IMR-90 (cell line): ENCODE results near the gene ARHGAP15. TPM values are rescaled to one million over a fixed set of nuclear protein-coding genes. Genes with fewer than 3 reads are reported as not detected.
A peak's percentile ranks its signal among the peaks of the same experiment; 100 is the strongest.

Source experiments
- ATAC-seq: fragments of 200-7000 bp; cut with Tn5 transposase; 2 replicates; pipeline ENCODE4 v1.9.1; 2020; ENCODE audit warnings: low read depth, mild to moderate bottlenecking, moderate library complexity
- BruUV-seq: library from RNA; stranded (reverse); fragments of 400-500 nt; replicated peaks from 2 replicates; lab custom pipeline; 2021; lab: Mats Ljungman, UMichigan
- CTCF ChIA-PET: fragments of 300-600 bp; formaldehyde crosslinking; extraction: SDS; loops from one replicate; lab custom pipeline; 2021; ENCODE audit warnings: antibody characterized with exemption; lab: Yijun Ruan, JAX
- POLR2A ChIA-PET: fragments of 300-600 bp; sonication (Branson Sonifier 250); formaldehyde crosslinking; loops from one replicate; lab custom pipeline; 2022; ENCODE audit warnings: antibody characterized with exemption; ENCODE audit not compliant: unreplicated experiment; lab: Charles Lee
- DNase-seq: peaks from one replicate; pipeline ENCODE4 v3.0.0; 2013
- H2AFZ ChIP-seq: replicated peaks from 2 replicates; pipeline ENCODE3; 2013; ENCODE audit warnings: low read length, mild to moderate bottlenecking; ENCODE audit not compliant: poor library complexity
- H2AK5ac ChIP-seq: 2 replicates; pipeline ENCODE4 v1.6.1; 2013; ENCODE audit warnings: low read depth, low read length, inconsistent platforms
- H2AK9ac ChIP-seq: replicated peaks from 2 replicates; pipeline ENCODE3; 2013; ENCODE audit warnings: mild to moderate bottlenecking, low read depth, low read length, moderate library complexity; ENCODE audit not compliant: poor library complexity
- H2BK120ac ChIP-seq: 2 replicates; pipeline ENCODE4 v1.6.1; 2013; ENCODE audit warnings: low read depth, low read length, inconsistent platforms
- H2BK15ac ChIP-seq: 3 replicates; pipeline ENCODE4 v1.6.1; 2013; ENCODE audit warnings: low read depth, low read length, inconsistent platforms
- H2BK20ac ChIP-seq: 2 replicates; pipeline ENCODE4 v1.6.1; 2013; ENCODE audit warnings: low read depth, mild to moderate bottlenecking, inconsistent platforms, low read length, moderate library complexity
- H2BK5ac ChIP-seq: 2 replicates; pipeline ENCODE4 v1.6.1; 2013; ENCODE audit warnings: mild to moderate bottlenecking, low read depth, low read length, inconsistent platforms; ENCODE audit not compliant: poor library complexity, severe bottlenecking
- H3K14ac ChIP-seq: replicated peaks from 2 replicates; pipeline ENCODE4 v1.6.1; 2013; ENCODE audit warnings: low read depth, low read length, inconsistent platforms
- H3K18ac ChIP-seq: 2 replicates; pipeline ENCODE4 v1.6.1; 2013; ENCODE audit warnings: low read depth, low read length, control low read depth
- H3K23ac ChIP-seq: 2 replicates; pipeline ENCODE4 v1.6.1; 2013; ENCODE audit warnings: low read depth, low read length, inconsistent platforms
- H3K27ac ChIP-seq: 2 replicates; pipeline ENCODE4 v1.5.1; 2013; ENCODE audit warnings: mild to moderate bottlenecking, control low read depth, low read length; ENCODE audit not compliant: insufficient read depth
- H3K27me3 ChIP-seq: 2 replicates; pipeline ENCODE4 v1.6.1; 2013; ENCODE audit warnings: low read length; ENCODE audit not compliant: control insufficient read depth, insufficient read depth
- H3K36me3 ChIP-seq: 2 replicates; pipeline ENCODE4 v1.6.1; 2013; ENCODE audit warnings: low read length, mixed read lengths; ENCODE audit not compliant: control insufficient read depth, insufficient read depth
- H3K4ac ChIP-seq: 2 replicates; pipeline ENCODE4 v1.6.1; 2013; ENCODE audit warnings: low read depth, low read length, inconsistent platforms
- H3K4me1 ChIP-seq: 2 replicates; pipeline ENCODE4 v1.6.1; 2013; ENCODE audit warnings: low read length, mixed read lengths; ENCODE audit not compliant: control insufficient read depth, insufficient read depth
- H3K4me2 ChIP-seq: 2 replicates; pipeline ENCODE4 v1.6.1; 2013; ENCODE audit warnings: low read depth, mild to moderate bottlenecking, control low read depth, low read length, moderate library complexity
- H3K4me3 ChIP-seq: 2 replicates; pipeline ENCODE4 v1.5.1; 2013; ENCODE audit warnings: low read depth, mild to moderate bottlenecking, control low read depth, low read length, moderate library complexity; ENCODE audit not compliant: insufficient read depth
- H3K56ac ChIP-seq: 2 replicates; pipeline ENCODE4 v1.6.1; 2013; ENCODE audit warnings: low read length, inconsistent platforms; ENCODE audit not compliant: insufficient read depth; ENCODE audit errors: extremely low read depth
- H3K79me1 ChIP-seq, 2 experiments: 2 replicates each; pipeline ENCODE4 v1.6.1; 2013; ENCODE audit warnings: low read length in 2 of 2, inconsistent platforms in 1 of 2, low read depth in 1 of 2
- H3K9ac ChIP-seq: 2 replicates; pipeline ENCODE4 v1.6.1; 2013; ENCODE audit warnings: low read depth, low read length, control low read depth
- H3K9me1 ChIP-seq: 2 replicates; pipeline ENCODE4 v1.6.1; 2013; ENCODE audit warnings: low read length, inconsistent platforms; ENCODE audit not compliant: insufficient read depth
- H3K9me3 ChIP-seq: 2 replicates; pipeline ENCODE4 v1.6.1; 2013; ENCODE audit warnings: low read length; ENCODE audit not compliant: control insufficient read depth, insufficient read depth
- H4K20me1 ChIP-seq: 2 replicates; pipeline ENCODE4 v1.6.1; 2013; ENCODE audit warnings: low read length, inconsistent platforms; ENCODE audit not compliant: insufficient read depth
- H4K5ac ChIP-seq: 2 replicates; pipeline ENCODE4 v1.6.1; 2013; ENCODE audit warnings: mild to moderate bottlenecking, low read depth, low read length, control low read depth
- H4K8ac ChIP-seq, 2 experiments: 2 replicates each; pipeline ENCODE4 v1.6.1; 2013; ENCODE audit warnings: low read depth in 2 of 2, low read length in 2 of 2, control low read depth in 1 of 2, inconsistent platforms in 1 of 2
- H4K91ac ChIP-seq: 2 replicates; pipeline ENCODE4 v1.6.1; 2013; ENCODE audit warnings: low read depth, low read length, inconsistent platforms; ENCODE audit not compliant: insufficient read depth
- CEBPB ChIP-seq: IDR thresholded peaks from 2 replicates; pipeline ENCODE4 v1.6.1; 2012; ENCODE audit warnings: low read depth, low read length, improper control_type of control experiment
- CTCF ChIP-seq: conservative IDR thresholded peaks from 2 replicates; pipeline ENCODE4 v1.5.1; 2012; ENCODE audit warnings: mild to moderate bottlenecking, low read depth, low read length, improper control_type of control experiment
- ELK1 ChIP-seq: fragments of 150-350 bp; IDR thresholded peaks from 2 replicates; pipeline ENCODE4 v1.6.1; 2016; ENCODE audit warnings: low read depth, mild to moderate bottlenecking, low read length, moderate library complexity, borderline replicate concordance
- FOS ChIP-seq: fragments of 150-350 bp; IDR thresholded peaks from 2 replicates; pipeline ENCODE4 v1.6.1; 2016; ENCODE audit warnings: low read depth, low read length
- MAFK ChIP-seq: IDR thresholded peaks from 2 replicates; pipeline ENCODE4 v1.6.1; 2012; ENCODE audit warnings: low read depth, low read length, improper control_type of control experiment
- MAZ ChIP-seq: IDR thresholded peaks from 2 replicates; pipeline ENCODE4 v1.6.1; 2012; ENCODE audit warnings: low read depth, mild to moderate bottlenecking, low read length, improper control_type of control experiment, moderate library complexity, borderline replicate concordance
- MXI1 ChIP-seq: IDR thresholded peaks from 2 replicates; pipeline ENCODE4 v1.6.1; 2012; ENCODE audit warnings: low read depth, mild to moderate bottlenecking, low read length, moderate library complexity, borderline replicate concordance
- NFE2L2 ChIP-seq: fragments of 150-350 bp; IDR thresholded peaks from 2 replicates; pipeline ENCODE4 v1.6.1; 2016; ENCODE audit warnings: low read depth, mild to moderate bottlenecking, low read length
- POLR2A ChIP-seq: IDR thresholded peaks from 2 replicates; pipeline ENCODE4 v1.6.1; 2012; ENCODE audit warnings: mild to moderate bottlenecking, low read depth, low read length
- RAD21 ChIP-seq: IDR thresholded peaks from 2 replicates; pipeline ENCODE4 v1.6.1; 2012; ENCODE audit warnings: low read length, improper control_type of control experiment
- RFX5 ChIP-seq: IDR thresholded peaks from 2 replicates; pipeline ENCODE4 v1.8.0; 2012; ENCODE audit warnings: low read depth, mild to moderate bottlenecking, low read length, moderate library complexity
- SMC3 ChIP-seq: fragments of 150-350 bp; IDR thresholded peaks from 2 replicates; pipeline ENCODE4 v1.6.1; 2016; ENCODE audit warnings: low read depth, mild to moderate bottlenecking, antibody characterized with exemption, low read length, moderate library complexity
- USF2 ChIP-seq: fragments of 150-350 bp; IDR thresholded peaks from 2 replicates; pipeline ENCODE4 v1.6.1; 2017; ENCODE audit warnings: mild to moderate bottlenecking, antibody characterized with exemption, low read length, low read depth
- WGBS, 2 experiments: methylation state at CpG; one replicate each; pipeline versions ENCODE4 v1.1.5 to v1.1.7; 2013; ENCODE audit warnings: missing lambda C conversion rate in 2 of 2; ENCODE audit not compliant: insufficient read length in 1 of 2; ENCODE audit errors: extremely low coverage in 2 of 2; 5-methylcytosine and 5-hydroxymethylcytosine counted together
- dilution Hi-C: fragments of 300-500 bp; cut with HindIII; formaldehyde crosslinking; loops from one replicate; pipeline ENCODE4 v1.14.3; 2018; ENCODE audit warnings: low sequenced_read_pairs; ENCODE audit not compliant: unreplicated experiment
- in situ Hi-C: fragments of 300-500 bp; cut with MboI; formaldehyde crosslinking; loops from 3 replicates; pipeline ENCODE4 v1.14.3; 2019; ENCODE audit warnings: low sequenced_read_pairs, inconsistent platforms, mixed read lengths
- intact Hi-C: fragments of 100-400 bp; cut with micrococcal nuclease; formaldehyde crosslinking; loops from 2 replicates; pipeline ENCODE4 v1.10.0; 2022
- polyA plus RNA-seq, 3 experiments: library from polyadenylated mRNA; depleted of rRNA; stranded (reverse); fragments of >200 nt; gene quantifications; 2 replicates each; pipeline ENCODE4 v1.2.3, GENCODE V29; 2012; ENCODE audit warnings: low replicate concordance in 1 of 3
- total RNA-seq: library from RNA; depleted of rRNA; stranded (reverse); fragments of >200 nt; gene quantifications from 2 replicates; pipeline ENCODE4 v1.2.3, GENCODE V29; 2012

ARHGAP15 gene
- total and polyA plus RNA-seq, 2 of the 4 experiments (the other 2 are of a cell fraction): not detected

- intact Hi-C loops (no loop called here), in situ Hi-C loops (no loop called here), dilution Hi-C loops (no loop called here)
- Histone ChIP-seq H3K4me1 (0 out of 2 replicates have a peak, but pooled peaks cover 1% of the 10 kb centered on the region), H4K5ac (no peak overlapping the region), H2AK9ac (no peak overlapping the region), H2BK20ac (no peak overlapping the region), H3K56ac (no peak overlapping the region), H3K4me3 (no peak overlapping the region), H3K18ac (no peak overlapping the region), H3K9ac (no peak overlapping the region), H3K9me3 (no peaks in the 10 kb centered on the region), H3K4me2 (peak overlapping the region; percentile 24; the same call in 1 of the 2 replicates), H3K9me1 (no peaks in the 10 kb centered on the region; the same call in 1 of the 2 replicates), H3K4ac (no peak overlapping the region), H4K20me1 (no peaks in the 10 kb centered on the region), H3K79me1 (no peaks in the 10 kb centered on the region), H2BK15ac (no peak overlapping the region), H3K27me3 (no peaks in the 10 kb centered on the region), H4K91ac (no peak overlapping the region), H2BK5ac (no peak overlapping the region), H4K8ac (no peak overlapping the region), H3K14ac (no peak overlapping the region), H2AFZ (no peak overlapping the region), H2AK5ac (no peak overlapping the region), H3K27ac (no peak overlapping the region), H3K23ac (no peak overlapping the region), H2BK120ac (no peak overlapping the region), H3K36me3 (no peaks in the 10 kb centered on the region)
- POLR2A ChIA-PET: no interaction called here
- CTCF ChIA-PET: no interaction called here
- no CpG with 5 or more reads among the region's 3 CpGs for WGBS, 2 experiments
- no peak; the same call in 1 of the 2 replicates for ATAC-seq
- TF ChIP-seq MXI1 (no peak), SMC3 (no peak), RFX5 (no peak), POLR2A (no peak), FOS (no peak), USF2 (no peak), CTCF (no peak), NFE2L2 (no peak), ELK1 (no peak), MAFK (no peak), RAD21 (no peak), CEBPB (no peak), MAZ (no peak)
- peak; percentile 37 for DNase-seq
- no TSS peak for BruUV-seq
Measured at GRCh38 chr2:143482316-143482715, 353.1 kb downstream of the ARHGAP15 start.
